ENCODE data around the gene HSD17B7. TPM values are rescaled to one million over a fixed set of nuclear protein-coding genes. Genes with fewer than 3 reads are reported as not detected.

The HSD17B7 gene
- total RNA-seq, 1 donor from 2014 or later: 4.9 TPM

- DNase-seq (ENCODE audit: low spot score): no peak
- TF ChIP-seq CTCF (IDR thresholded peaks at IDR 0.05): no peak
- Mint-ChIP-seq H3K4me3 (ENCODE audit: unreplicated experiment) (no peak overlapping the region), H3K9me3 (ENCODE audit: low read depth) (peaks cover 4% of the 10 kb centered on the region), H3K36me3 (ENCODE audit: low read depth) (peaks cover 1% of the 10 kb centered on the region), H3K27me3 (ENCODE audit: low read depth) (no peaks in the 10 kb centered on the region), H3K27ac (ENCODE audit: unreplicated experiment) (no peak overlapping the region), H3K4me1 (ENCODE audit: low read depth) (peaks cover 12% of the 10 kb centered on the region)
Measured at GRCh38 chr1:162823771-162824525, 33.4 kb downstream of the HSD17B7 start.

GRCh38 chr1:162829268-162829667 lies 38.8 kb downstream of the HSD17B7 start:
- Mint-ChIP-seq H3K36me3 (ENCODE audit: low read depth) (peaks cover 1% of the 10 kb centered on the region), H3K4me1 (ENCODE audit: low read depth) (no peaks in the 10 kb centered on the region)
- no peak for TF ChIP-seq CTCF (IDR thresholded peaks at IDR 0.05)

GRCh38 chr1:162832470-162832869 lies 42.0 kb downstream of the HSD17B7 start:
- H3K27ac Mint-ChIP-seq (ENCODE audit: unreplicated experiment): no peak overlapping the region
- H3K36me3 Mint-ChIP-seq (ENCODE audit: low read depth): no peaks in the 10 kb centered on the region
- H3K27me3 Mint-ChIP-seq (ENCODE audit: low read depth): peaks cover 2% of the 10 kb centered on the region
- H3K4me1 Mint-ChIP-seq (ENCODE audit: low read depth): no peaks in the 10 kb centered on the region
- H3K9me3 Mint-ChIP-seq (ENCODE audit: low read depth): peaks cover 3% of the 10 kb centered on the region
- no peak for DNase-seq (ENCODE audit: low spot score)
- no peak overlapping the region for H3K4me3 Mint-ChIP-seq (ENCODE audit: unreplicated experiment)
- TF ChIP-seq CTCF (IDR thresholded peaks at IDR 0.05): no peak

More at GRCh38 chr1:162829268-162829667, 38.8 kb downstream of the HSD17B7 start:
- Mint-ChIP-seq H3K27me3 (ENCODE audit: low read depth) (peaks cover 2% of the 10 kb centered on the region), H3K27ac (ENCODE audit: unreplicated experiment) (no peak overlapping the region), H3K9me3 (ENCODE audit: low read depth) (peaks cover 4% of the 10 kb centered on the region), H3K4me3 (ENCODE audit: unreplicated experiment) (no peak overlapping the region)
- DNase-seq (ENCODE audit: low spot score): no peak

GRCh38 chr1:162835157-162835899 lies 44.8 kb downstream of the HSD17B7 start:
- no peaks in the 10 kb centered on the region for H3K27me3 Mint-ChIP-seq (ENCODE audit: low read depth)
- peaks cover 3% of the 10 kb centered on the region for H3K36me3 Mint-ChIP-seq (ENCODE audit: low read depth)
- no peak overlapping the region for H3K4me3 Mint-ChIP-seq (ENCODE audit: unreplicated experiment)
- DNase-seq (ENCODE audit: low spot score): no peak
- H3K9me3 Mint-ChIP-seq (ENCODE audit: low read depth): peaks cover 11% of the 10 kb centered on the region
- no peaks in the 10 kb centered on the region for H3K4me1 Mint-ChIP-seq (ENCODE audit: low read depth)
- no peak for TF ChIP-seq CTCF (IDR thresholded peaks at IDR 0.05)
- H3K27ac Mint-ChIP-seq (ENCODE audit: unreplicated experiment): no peak overlapping the region

- H3K4me3 Mint-ChIP-seq (ENCODE audit: unreplicated experiment): no peak overlapping the region
- no peak for DNase-seq (ENCODE audit: low spot score)
- H3K27me3 Mint-ChIP-seq (ENCODE audit: low read depth): no peaks in the 10 kb centered on the region
- H3K4me1 Mint-ChIP-seq (ENCODE audit: low read depth): no peaks in the 10 kb centered on the region
- no peak overlapping the region for H3K27ac Mint-ChIP-seq (ENCODE audit: unreplicated experiment)
- H3K36me3 Mint-ChIP-seq (ENCODE audit: low read depth): peaks cover 3% of the 10 kb centered on the region
- no peak for TF ChIP-seq CTCF (IDR thresholded peaks at IDR 0.05)
- peaks cover 11% of the 10 kb centered on the region for H3K9me3 Mint-ChIP-seq (ENCODE audit: low read depth)
Measured at GRCh38 chr1:162838863-162839262, 48.4 kb downstream of the HSD17B7 start.
